ENCODE results near the gene CHTF18.
A peak's percentile ranks its signal among the peaks of the same experiment; 100 is the strongest.

CHTF18 gene

GRCh38 chr16:794091-794822 is 5.8 kb downstream of the CHTF18 start:
- no peak for TF ChIP-seq CTCF (IDR thresholded peaks at IDR 0.05; ENCODE audit: control insufficient read depth, extremely low read depth, insufficient read depth)
- no peak overlapping the region for H3K4me3 ChIP-seq (ENCODE audit: low read depth, low read length)
- DNase-seq (ENCODE audit: low read depth), result no peak

- TF ChIP-seq CTCF (IDR thresholded peaks at IDR 0.05; ENCODE audit: control insufficient read depth, extremely low read depth, insufficient read depth), result peak; percentile 39; the same call in 1 of the 2 replicates
- DNase-seq (ENCODE audit: low read depth), result peak; percentile 31
Measured at GRCh38 chr16:794853-795466, 6.5 kb downstream of the CHTF18 start.

GRCh38 chr16:795580-796229 is 7.3 kb downstream of the CHTF18 start:
- H3K4me3 ChIP-seq (ENCODE audit: low read depth, low read length), result peak overlapping the region; percentile 31
- DNase-seq (ENCODE audit: low read depth), result peak; percentile 91
- TF ChIP-seq CTCF (IDR thresholded peaks at IDR 0.05; ENCODE audit: control insufficient read depth, extremely low read depth, insufficient read depth), result 0 out of 2 replicates have a peak, but pooled peaks have one; percentile 26

More at GRCh38 chr16:794853-795466, 6.5 kb downstream of the CHTF18 start:
- H3K4me3 ChIP-seq (ENCODE audit: low read depth, low read length), result no peak overlapping the region

- no peak for DNase-seq (ENCODE audit: low read depth)
- TF ChIP-seq CTCF (IDR thresholded peaks at IDR 0.05; ENCODE audit: control insufficient read depth, extremely low read depth, insufficient read depth), result no peak
- no peak overlapping the region for H3K4me3 ChIP-seq (ENCODE audit: low read depth, low read length)
Measured at GRCh38 chr16:796296-797119, 8.1 kb downstream of the CHTF18 start.

GRCh38 chr16:797120-797420 is 8.7 kb downstream of the CHTF18 start:
- TF ChIP-seq CTCF (IDR thresholded peaks at IDR 0.05; ENCODE audit: control insufficient read depth, extremely low read depth, insufficient read depth), result no peak
- DNase-seq (ENCODE audit: low read depth), result no peak
- H3K4me3 ChIP-seq (ENCODE audit: low read depth, low read length), result no peak overlapping the region

- no peak overlapping the region for H3K4me3 ChIP-seq (ENCODE audit: low read depth, low read length)
- no peak for TF ChIP-seq CTCF (IDR thresholded peaks at IDR 0.05; ENCODE audit: control insufficient read depth, extremely low read depth, insufficient read depth)
- DNase-seq (ENCODE audit: low read depth), result no peak
Measured at GRCh38 chr16:797686-798085, 9.3 kb downstream of the CHTF18 start.

Measured in LNCaP clone FGC (cell line).